Stimulated activated CD8-positive, alpha-beta memory T cell treated with anti-CD3 and anti-CD28 coated beads, Interleukin-7, amount 100 ng/mL, for 48 hours (primary cell): ENCODE results near the gene DBN1.
"Not testable (repeated sequence)": the region's sequence is repeated elsewhere in the genome, so short reads cannot be mapped to it uniquely, and the experiment has no call there.

Experiments
- DNase-seq, 2 donors: peaks; one replicate each; pipeline ENCODE4 v3.0.0-alpha.2; 2020; ENCODE audit warnings: low read depth in 1 of 2; ENCODE audit errors: extremely low read depth in 1 of 2

DBN1 gene

DNA sequence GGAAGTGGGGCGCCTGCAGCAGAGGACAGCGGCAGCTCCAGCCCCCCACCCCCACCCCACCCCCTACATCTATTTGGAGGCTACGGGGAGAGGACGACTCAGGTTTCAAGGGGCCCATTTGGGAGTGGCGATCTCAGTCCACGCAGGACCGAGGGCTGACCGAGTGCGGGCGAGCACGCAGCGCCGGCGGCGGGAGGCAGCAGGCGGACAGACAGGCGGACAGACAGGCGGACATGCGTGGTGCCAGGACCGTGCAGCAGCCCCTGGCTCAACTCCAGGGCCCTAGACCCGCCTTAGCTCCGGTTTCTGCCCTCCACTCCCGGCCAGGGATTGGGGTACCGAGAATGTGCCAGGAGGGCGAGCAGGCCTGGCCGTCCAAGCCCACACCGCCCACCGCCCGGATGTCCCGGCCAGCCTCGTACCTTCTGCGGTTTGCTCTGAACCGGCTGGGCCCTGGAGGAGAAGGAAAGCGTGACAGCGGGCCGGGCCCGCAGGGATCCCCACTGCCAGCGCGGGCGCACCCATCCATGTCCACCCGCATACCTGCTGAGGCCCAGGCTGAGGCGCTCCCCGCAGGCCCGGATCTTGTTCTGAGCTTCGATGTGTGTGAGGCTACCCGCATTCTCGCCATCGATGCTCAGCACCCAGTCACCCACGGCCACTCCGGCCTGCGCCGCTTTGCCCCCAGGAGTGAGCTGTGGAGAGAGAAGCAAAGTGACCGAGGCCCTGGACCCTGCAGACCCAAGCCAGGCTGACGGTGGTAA lies 18.7 kb upstream of the DBN1 start:
- no peak for DNase-seq

DNA sequence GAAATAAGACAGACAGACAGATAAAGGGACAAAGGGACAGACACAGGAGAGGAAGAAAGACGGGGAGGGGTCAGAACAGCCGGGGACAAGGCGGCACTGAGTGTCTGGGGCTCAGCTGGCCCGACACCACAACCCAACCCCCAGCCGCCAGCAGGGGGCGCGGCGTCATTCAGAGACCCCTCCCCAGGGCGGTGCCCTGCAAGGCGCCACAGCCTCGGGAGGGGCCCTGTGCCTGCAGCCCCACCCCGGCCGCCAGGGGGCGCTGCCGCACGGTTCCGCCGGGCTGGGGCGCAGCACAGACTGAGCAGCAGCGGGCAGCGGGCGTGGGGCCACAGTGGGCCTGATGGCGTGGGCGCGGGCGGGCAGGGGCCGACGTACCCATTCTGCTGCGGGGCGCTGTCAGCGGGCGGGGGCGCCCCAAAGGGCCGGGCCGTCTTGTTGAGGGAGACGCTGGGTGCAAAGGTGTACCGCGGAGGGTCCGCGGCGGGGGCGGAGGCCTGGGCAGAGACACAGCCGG lies 18.1 kb upstream of the DBN1 start:
- DNase-seq: no peak

DNA sequence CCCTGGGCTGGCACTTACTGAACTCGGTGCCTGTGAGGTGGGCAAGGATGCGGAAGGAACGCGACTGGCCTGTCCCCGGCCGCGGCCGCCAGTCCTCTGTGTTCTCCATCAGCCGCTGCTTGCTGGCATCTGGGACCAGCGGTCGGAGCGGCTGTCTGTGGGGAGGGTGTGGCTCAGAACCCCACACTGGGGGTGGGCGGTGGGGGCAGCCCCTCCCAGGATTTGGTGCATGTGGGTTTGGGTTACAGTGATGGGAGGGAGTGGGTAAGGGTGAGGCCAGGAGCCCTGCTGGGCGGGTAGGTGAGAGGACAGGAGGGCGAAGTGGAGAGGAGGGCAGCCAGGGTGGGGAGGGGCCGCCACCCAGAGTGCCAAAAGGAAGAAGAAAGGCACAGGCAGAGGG lies 17.6 kb upstream of the DBN1 start:
- DNase-seq: no peak

DNA sequence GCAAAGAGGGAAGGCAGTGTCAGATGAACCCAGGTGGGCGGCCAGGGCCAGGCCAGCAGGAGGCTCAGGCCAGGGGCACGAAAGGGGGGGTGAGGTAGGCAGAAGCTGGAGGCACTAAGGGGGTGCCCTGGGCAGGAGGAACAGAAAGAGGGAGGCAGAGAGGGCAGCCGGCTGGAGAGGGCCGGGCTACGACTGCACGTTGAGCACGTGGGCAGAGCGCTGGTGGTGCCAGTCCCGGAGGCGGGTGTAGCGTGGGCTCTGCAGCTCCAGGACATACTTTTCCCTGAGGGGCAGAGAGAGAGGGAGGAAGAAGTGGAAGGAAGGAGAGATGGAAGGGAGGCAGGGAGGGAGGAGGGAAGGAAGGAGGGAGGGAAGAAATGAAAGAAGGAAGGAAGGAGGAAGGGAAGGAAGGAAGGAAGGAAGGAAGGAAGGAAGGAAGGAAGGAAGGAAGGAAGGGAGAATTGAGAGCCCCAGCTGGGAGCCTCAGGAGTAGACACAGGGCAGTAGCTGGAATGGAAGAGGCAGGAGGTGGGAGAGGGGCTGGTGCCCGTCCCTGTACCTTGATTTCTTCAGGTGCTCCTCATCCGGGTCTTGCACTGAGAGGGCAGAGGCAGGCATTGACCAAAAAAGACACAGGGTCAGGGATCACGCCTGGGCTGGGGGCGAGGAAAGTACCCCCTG lies 17.0 kb upstream of the DBN1 start:
- no peak for DNase-seq

DNA sequence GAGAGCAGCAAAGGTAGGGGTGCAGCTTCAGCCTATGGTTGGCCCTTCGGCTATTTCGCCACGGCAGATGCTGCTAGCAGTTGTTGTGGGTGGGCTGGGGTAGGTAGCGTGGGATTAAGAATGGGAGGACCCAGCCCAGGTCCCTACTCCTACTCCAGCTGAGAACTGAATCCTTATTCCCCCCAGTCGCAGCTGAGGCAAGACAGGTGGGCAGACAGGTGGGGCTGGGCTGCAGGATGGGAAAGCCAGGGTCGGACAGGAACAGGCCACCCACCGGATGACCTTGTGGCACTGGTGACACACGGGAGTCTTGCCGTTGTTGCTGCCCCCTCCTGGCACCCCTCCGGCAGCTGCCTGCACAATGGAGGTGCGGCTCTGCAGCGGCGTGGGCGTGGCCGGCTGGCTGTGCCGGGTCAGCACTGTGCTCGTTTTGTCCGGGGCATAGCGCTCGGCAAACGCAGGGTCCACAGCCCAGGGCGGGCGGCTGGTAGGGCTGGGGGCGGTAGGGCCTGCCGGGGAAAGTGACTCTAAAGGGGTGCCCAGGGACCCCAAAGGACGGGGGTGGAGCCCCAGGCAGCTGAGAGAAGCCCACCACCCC lies 15.8 kb upstream of the DBN1 start:
- DNase-seq: no peak

DNA sequence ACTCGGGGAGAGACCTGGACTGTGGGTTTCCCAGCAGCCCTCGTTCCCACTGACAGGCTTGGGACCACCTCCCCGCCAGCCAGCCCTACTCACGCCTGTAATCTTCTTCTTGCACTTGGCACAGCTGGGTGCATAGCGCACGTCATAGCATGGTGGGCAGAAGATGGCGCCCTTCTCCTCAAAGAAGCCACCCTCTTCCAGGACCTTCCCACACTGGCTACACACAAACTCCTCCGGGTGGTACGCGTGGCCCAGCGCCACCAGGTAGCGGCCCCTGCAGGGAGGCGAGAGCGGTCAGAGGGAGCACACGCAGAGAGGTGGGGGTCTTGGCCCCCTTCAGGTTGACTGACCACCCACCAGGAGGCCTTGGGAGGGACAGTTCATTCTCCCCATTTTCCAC lies 14.5 kb upstream of the DBN1 start:
- no peak for DNase-seq

DNA sequence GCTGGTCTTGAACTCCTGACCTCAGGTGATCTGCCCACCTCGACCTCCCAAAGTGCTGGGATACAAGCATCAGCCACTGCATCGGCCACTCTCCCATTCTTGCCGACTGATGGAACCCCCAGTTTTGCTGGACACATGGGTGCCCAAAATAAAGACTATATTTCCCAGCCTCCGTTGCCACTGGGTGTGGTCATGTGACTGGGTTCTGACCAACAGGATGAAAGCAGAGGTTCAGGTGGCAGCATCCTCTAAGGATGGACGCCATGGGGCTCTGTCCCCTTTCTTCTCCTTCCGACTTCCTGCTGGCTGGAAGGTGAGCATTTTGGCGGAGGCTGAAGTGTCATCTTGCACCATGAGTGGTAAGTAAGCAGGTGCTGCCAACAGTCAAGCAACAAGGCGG lies 13.7 kb upstream of the DBN1 start:
- DNase-seq: no peak

DNA sequence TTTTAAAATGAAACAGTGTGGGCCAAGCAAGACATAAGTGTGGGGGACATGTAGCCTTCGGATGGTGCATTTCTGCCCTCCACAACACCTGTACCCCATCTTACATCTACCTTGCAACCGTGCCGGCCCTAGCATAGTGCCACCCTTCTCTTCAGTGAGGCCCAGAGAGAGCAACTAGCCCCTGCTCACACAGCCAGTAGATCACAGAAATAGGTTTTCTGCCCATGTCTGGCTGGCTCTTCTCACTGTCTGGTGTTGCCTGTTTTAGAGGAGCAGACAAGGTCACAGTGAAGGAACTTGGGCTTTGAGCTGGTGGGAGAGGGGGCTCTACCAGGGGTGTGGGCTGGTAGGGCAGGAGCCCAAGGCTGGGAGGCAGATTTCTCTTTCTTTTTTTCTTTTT lies 12.8 kb upstream of the DBN1 start:
- no peak for DNase-seq

DNA sequence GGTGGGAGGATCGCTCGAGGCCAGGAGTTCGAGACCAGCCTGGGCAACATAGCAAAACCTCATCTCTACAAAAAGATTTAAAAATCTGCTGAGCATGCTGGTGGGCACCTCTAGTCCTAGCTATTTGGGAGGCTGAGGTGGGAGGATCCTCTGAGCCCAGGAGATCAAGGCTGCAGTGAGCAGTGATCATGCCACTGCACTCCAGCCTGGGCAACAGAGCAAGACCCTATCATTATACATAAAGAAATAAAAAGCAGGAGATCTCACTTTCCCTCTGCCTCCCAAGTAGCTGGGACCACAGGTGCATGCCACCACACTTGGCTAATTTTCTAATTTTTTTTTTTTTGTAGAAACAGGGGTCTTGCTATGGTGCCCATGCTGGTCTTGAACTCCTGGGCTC lies 12.3 kb upstream of the DBN1 start:
- DNase-seq: not testable (repeated sequence)

DNA sequence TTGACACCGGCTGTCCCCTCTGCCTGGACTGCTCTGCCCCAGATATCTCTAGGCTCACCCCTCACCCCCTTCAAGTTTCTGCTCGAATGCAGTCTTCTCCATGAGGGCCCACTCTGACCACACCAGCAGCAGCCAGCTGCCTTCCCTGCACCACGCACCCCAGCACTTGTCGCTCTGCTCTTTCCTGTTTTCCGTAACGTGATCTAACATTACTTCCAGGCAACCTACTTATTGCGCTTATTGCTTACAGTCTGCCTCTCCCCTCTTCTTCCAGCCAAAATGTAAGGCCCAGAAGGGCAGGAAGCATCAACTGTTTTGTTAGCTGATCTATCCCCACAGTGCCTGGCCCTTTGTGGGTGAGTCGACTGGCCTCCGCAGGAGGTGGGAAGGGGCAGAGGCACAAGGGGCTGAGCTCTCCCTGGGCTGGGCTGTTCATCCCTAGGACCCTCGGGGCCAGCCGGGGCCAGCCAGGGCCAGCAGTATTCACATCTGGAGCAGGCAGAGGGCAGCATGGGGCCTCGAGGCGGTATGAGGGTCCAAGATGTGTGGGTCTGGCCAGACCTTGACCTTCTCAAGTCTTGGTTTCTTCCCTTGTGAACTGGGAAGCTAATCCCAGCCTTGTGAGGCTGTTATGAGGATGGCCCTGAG lies 11.6 kb upstream of the DBN1 start:
- no peak for DNase-seq

DNA sequence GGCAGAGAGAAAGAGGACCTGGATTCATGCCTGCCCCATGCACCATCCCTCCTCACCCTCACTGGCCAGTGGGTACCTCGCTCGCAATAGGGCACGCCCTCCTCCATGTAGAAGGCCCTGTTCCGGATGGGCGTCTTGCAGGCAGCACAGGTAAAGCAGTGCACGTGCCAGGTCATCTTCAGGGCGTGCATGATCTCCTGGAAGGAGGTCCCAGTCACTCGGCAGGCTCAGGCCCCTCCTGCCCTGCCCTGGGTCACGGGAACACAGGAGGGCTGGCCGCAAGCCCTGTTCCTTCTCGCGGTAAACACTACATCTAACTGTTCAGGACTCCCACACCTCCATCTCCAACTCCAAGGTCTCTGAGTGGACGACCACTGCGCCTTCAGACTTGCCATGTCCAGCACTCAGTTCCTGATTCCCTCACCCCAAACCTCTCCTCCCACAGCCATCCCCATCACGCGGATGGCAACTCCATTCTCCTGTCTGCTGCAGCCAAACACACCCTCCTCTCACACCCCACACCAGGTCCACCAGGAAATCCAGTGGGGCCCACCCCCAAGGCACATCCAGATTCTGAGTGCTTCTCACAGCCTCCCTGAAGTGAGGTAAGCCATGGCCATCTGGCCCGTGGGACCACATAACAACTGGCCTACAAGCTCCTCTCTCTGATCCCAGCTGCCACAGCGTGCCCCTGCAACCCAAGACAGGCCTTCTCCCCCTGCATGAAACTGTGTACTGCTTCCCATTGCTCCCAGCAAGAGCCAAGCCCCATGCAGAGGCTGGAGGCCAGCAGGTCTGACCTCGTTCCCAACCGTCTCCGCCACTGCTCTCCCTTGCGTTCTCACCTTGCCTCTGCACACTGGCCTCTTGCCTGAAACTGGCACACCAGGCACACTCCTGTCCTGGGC lies 10.8 kb upstream of the DBN1 start:
- DNase-seq: no peak

DNA sequence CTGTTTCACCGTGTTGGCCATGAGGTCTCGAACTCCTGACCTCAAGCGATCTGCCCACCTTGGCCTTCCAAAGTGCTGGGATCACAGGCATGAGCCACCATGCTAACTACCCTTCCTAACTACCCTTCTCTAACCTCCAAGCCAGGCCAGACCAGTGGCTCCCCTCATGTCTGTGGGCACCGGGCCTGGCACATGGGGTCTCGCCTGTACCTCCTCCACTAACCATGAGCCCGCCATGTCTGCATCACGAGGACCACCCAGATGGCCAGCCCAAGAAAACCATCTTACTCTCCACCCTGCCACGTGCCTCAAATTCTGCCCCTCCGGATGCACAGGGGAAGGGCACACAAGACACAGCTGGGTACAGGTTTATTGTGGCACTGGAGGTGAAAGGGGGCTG lies 9.6 kb upstream of the DBN1 start:
- DNase-seq: no peak

DNA sequence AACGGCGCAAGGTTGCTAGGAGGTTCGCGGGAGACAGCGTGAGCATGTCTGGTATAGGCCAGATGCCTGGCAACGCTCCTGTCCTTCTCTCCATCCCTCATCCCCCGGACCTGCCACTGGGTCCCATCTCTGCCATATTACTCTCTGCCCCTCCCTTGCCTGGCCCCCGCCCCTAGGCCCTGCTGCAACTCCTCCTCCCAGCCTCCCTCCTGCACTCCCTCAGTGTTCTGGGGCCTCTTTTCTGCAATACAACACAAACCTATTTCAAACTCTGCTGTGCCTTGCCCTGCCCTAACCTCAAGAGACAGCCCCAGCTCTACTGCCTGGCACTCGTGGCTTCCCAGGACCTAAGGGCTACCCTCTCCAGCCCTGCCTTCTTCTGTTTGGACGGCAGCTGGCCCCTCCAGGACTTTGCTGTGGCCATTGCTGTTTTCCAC lies 8.9 kb upstream of the DBN1 start:
- no peak for DNase-seq

DNA sequence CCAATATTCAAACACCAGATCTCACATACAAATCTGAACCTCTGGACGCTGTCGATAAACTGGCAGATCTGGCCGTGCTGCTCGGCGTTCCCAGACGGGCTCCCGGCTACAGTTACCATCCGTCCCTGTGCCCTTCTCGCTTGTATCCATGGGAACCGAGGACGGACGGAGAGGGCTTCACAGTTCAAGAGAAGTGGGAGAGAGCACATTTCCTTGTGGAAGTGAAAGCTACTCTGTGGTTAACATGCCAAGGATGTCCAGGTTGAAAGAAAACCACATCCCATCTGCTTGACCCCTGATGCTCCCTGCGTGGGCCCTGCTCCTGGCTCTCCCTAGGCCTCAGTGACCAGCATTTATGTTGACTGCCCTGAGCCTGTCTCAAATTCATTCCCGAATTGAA lies 6.3 kb upstream of the DBN1 start:
- no peak for DNase-seq

DNA sequence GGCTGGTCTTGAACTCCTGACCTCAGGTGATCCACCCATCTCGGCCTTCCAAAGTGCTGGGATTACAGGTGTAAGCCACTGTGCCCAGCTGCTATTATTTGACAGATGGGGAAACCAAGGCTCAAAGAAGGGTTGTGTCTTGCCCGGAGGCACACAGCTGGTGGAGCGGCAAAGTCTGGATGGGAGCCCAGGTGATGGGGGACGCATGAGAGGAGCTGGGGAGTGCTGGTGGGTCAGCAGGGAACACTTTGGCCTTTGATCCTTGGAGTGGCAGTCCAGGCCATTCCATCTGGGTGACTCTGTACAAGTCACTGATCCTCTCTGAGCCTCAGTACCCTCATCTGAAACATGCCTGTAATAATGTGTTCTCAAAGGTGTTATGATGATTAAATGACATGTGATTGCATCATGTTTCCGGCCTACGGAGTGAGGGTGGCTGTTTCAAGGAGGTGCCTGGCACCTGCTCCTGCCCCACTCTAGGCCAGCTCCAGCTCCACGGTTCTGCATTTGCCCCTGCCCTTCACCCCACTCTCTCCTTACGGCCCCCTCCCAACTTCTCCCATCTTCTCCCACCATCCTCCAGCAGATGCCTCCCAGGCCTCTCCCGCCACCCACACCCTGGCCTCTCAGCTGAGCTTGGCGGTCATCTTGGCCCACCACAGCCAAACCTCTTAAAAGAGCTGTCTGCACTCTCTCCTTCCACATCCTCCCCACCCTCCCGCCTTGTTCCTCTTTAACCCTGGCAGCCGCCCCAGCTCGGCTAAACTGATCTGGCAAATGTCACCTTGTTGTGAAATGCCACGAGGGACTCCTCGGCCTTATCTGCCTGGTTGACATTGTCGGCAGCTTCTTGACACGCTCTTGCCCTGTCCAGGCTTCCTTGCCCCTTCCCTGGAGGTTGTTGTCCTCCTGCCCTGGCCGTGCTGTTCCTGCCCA lies 5.5 kb upstream of the DBN1 start:
- peak in 1 of 2 donors; percentile 39 for DNase-seq

DNA sequence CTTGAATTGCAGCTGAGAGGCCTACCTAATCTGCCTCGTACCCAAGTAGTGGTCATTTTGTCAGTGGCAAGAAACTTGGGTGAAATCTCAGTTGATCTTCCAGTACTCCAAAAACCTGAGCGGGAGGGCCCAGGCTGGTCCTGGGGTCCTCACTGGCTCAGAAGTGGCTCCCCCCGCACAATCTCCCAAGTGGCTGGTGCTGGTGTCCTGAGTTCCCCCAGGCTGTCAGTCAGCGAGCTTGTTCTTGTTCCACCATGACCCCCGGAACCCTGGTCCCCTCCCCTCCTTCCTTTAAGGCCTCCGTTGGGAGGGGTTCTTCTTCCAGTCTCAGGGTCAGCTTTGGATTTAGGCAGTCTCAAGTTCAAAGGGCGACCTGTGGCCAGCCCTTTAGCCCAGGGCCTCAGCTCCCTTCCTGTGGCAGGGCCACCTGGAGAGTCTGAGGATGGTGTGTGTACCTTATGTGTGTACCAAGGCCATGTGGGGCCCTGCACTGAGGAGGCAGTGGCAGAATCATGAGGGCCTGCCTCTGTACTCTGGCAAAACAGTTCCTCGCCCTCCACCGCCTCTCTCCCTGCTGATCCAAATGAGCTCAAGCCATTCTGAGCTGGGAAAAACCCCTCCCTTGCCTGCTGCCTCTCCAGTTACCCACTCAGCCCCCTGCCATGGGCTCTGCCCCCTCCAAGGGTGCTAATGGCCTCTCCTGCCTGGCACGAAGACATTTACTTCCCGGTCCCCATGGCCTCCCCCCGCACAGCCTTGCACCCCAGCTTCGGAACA lies 4.5 kb upstream of the DBN1 start:
- DNase-seq: no peak

DNA sequence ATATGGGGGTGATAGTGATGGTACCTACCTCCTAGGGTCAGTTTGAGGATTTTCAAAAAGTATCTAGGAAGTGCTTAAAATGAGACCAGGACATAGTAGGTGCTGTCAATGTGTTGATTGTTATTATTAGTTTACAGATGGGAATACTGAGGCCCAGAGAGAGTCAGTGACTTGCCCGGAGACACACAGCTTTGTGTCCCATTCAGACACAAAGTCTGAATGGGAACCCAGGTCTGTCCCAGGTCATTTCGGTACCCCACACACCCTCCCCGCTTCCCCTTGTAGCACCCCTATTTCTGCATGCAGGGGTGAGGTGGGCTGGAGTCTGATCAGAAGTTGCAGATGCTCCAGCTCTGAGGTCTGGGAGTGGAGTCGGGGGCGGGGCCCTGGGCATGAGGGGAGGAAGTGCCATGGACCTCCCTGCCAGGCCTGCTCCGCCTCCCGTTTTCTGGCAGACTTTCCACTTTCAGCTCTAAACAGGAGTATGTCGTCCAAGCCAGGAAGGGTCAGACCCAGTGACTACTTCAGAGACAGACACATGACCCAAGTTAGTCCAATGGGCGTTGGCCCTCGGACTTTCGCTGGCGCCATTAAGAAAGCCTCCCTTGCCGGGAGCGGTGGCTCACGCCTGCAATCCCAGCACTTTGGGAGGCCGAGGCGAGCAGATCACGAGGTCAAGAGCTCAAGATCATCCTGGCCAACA lies 3.2 kb upstream of the DBN1 start:
- no peak for DNase-seq
